Hypothalamus (tissue), 51 donors: ENCODE measurements around the gene MRGPRF.
"Not testable (repeated sequence)": the region's sequence is repeated elsewhere in the genome, so short reads cannot be mapped to it uniquely, and the experiment has no call there.

ENCODE experiments used
- DNase-seq, 51 donors: peaks; one replicate each; lab custom pipeline; 2025; lab: John Stamatoyannopoulos, UW

The MRGPRF gene

GRCh38 chr11:69004411-69005182, 8.4 kb downstream of the MRGPRF start:
- no peak for DNase-seq

- DNase-seq = no peak
Observed at GRCh38 chr11:69003866-69004367, 9.1 kb downstream of the MRGPRF start.

GRCh38 chr11:69003301-69003865, 9.7 kb downstream of the MRGPRF start:
- no peak for DNase-seq

GRCh38 chr11:69002570-69003231, 10.3 kb downstream of the MRGPRF start:
- no peak for DNase-seq

GRCh38 chr11:69002110-69002569, 10.9 kb downstream of the MRGPRF start:
- DNase-seq = no peak

- DNase-seq = no peak
Observed at GRCh38 chr11:69001243-69002081, 11.6 kb downstream of the MRGPRF start.

- DNase-seq = peak in 3 of 51 donors; percentile 20 to 42 (median 27)
Observed at GRCh38 chr11:69000831-69001242, 12.2 kb downstream of the MRGPRF start.

GRCh38 chr11:69000391-69000790, 12.7 kb downstream of the MRGPRF start:
- DNase-seq = no peak

GRCh38 chr11:68999748-69000355, 13.2 kb downstream of the MRGPRF start:
- DNase-seq = not testable (repeated sequence)

GRCh38 chr11:68999093-68999747, 13.8 kb downstream of the MRGPRF start:
- no peak for DNase-seq

GRCh38 chr11:68998390-68998911, 14.6 kb downstream of the MRGPRF start:
- peak in 15 of 51 donors; percentile 7 to 48 (median 17) for DNase-seq

GRCh38 chr11:68997995-68998348, 15.1 kb downstream of the MRGPRF start:
- DNase-seq = no peak

- DNase-seq = no peak
Observed at GRCh38 chr11:68997124-68997994, 15.7 kb downstream of the MRGPRF start.

- DNase-seq = no peak
Observed at GRCh38 chr11:68996376-68997123, 16.5 kb downstream of the MRGPRF start.

- no peak for DNase-seq
Observed at GRCh38 chr11:68994894-68995285, 18.2 kb downstream of the MRGPRF start.

- no peak for DNase-seq
Observed at GRCh38 chr11:68994161-68994893, 18.7 kb downstream of the MRGPRF start.

GRCh38 chr11:68993546-68993945, 19.5 kb downstream of the MRGPRF start:
- no peak for DNase-seq
